ENCODE data around the gene SLC12A3. TPM values are rescaled to one million over a fixed set of nuclear protein-coding genes. Genes with fewer than 3 reads are reported as not detected.
"Not testable (repeated sequence)": the region's sequence is repeated elsewhere in the genome, so short reads cannot be mapped to it uniquely, and the experiment has no call there.

Gene SLC12A3
- total RNA-seq, 1 donor from 2014 or later = not detected

DNA sequence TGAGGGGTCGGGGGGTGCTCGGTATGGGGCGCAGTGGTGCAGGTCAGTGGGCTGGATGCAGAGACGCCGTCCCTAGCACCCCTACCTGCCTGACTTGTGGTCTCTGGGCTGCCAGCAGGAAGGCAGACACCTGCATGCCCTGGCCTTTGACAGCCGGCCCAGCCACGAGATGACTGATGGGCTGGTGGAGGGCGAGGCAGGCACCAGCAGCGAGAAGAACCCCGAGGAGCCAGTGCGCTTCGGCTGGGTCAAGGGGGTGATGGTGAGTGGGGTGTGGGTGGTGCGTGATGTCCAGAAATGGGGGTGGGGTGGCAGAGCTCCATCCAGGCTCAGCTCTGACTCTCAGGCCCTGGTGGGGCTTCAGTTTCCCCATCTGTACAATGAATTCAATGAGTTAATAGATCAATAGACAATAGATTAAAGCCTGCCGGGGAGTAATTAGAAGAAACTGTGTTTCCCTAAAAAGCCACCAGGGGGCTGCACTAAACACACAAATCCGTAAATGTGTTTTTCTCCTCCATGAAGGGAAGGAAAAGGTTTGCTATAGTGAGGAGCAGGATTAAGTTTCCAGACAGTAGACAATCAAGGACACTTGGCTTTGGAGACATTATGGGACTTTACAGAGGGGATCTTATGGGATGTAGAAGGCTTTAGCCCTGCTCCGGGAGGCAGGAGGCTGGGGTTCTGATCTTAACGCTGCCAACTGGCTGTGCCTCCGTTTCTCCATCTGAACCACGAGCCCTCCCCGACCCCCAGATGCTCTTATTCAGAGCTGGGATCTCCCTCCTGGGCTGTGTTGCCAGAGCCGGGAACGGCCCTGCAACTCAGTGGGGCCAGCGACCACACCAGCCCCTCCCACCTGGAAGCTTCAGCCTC, 2.2 kb downstream of the SLC12A3 start:
- DNase-seq (ENCODE audit: extremely low read depth, low read depth, low spot score) = peak; percentile 36

DNA sequence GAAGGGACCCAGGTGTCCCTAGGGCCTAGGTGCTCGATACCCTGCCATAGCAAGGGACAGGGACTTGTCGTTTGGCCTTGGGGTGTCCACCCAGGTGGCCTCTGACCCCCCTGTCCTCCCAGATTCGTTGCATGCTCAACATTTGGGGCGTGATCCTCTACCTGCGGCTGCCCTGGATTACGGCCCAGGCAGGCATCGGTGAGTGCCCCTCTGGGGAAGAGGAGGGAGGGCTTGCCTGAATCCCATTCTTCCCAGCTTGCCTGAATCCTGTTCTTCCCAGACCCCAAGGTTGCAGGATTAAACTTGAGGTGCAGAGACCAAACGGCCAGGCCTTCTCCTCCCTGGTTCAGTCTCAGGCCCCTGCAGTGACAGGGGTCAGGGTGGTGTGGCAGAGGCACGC, 3.2 kb downstream of the SLC12A3 start:
- no peak for DNase-seq (ENCODE audit: extremely low read depth, low read depth, low spot score)

DNA sequence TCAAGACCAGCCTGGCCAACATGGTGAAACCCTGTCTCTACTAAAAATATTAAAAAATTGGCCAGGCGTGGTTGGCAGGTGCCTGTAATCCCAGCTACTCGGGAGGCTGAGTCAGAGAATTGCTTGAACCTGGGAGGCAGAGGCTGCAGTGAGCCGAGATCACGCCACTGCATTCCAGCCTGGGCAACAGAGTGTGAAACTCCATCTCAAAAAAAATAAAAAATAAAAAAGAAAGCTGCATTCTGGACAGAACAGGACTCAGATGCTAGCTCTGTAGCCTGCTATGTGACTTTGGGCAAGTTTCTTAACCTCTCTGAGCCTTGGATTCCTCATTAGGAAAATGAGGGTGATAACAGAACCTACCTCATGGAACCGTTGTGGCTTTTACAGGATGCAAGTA, 3.8 kb downstream of the SLC12A3 start:
- DNase-seq (ENCODE audit: extremely low read depth, low read depth, low spot score) = not testable (repeated sequence)

DNA sequence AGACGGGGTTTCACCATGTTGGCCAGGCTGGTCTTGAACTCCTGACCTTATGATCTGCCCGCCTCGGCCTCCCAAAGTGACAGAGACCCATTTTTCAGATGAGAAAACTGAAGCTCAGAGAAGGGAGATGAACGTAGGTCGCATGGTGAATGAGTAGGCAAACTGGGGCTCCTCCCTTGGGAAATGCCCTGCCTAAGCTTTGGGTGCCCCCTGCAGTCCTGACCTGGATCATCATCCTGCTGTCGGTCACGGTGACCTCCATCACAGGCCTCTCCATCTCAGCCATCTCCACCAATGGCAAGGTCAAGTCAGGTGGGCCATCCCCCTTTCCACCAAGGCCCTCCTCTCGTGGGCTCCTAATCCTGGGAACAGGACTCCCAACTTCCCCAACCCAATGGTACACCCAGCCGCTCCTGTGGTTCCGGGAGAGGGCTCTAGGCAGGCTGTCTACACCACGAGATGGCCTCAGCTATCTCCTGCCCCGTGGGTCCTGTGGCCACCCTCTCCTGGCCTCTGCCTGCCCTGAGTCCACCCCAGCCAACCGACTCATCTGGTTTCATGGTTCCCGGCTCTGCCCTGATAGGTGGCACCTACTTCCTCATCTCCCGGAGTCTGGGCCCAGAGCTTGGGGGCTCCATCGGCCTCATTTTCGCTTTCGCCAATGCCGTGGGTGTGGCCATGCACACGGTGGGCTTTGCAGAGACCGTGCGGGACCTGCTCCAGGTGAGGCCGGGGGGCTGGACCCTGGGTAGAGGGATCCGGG, 4.7 kb downstream of the SLC12A3 start:
- DNase-seq (ENCODE audit: extremely low read depth, low read depth, low spot score) = no peak

DNA sequence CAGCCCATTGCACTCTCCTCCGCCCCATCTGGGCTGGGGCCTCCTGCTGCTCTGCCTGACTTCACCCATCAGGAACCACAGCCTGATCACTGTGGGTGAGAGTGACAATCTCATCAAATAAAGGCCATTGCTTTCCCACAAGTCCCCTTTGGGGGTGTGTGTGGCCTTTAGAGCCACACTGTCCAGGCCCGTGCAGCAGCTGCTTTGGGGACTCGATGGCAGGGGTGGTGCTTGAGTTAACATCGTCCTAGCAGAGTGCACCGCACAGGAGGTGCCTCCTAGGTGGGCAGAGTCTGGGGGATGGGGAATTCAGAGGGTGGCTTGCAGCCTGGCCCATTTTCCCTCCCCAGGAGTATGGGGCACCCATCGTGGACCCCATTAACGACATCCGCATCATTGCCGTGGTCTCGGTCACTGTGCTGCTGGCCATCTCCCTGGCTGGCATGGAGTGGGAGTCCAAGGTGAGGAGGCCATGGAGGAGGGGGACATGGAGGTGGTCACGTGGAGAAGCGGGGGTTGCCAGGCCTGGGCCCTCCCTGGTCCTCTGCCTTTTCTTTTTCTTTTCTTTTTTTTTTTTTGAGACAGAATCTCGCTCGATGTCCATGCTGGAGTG, 5.4 kb downstream of the SLC12A3 start:
- DNase-seq (ENCODE audit: extremely low read depth, low read depth, low spot score) = no peak

DNA sequence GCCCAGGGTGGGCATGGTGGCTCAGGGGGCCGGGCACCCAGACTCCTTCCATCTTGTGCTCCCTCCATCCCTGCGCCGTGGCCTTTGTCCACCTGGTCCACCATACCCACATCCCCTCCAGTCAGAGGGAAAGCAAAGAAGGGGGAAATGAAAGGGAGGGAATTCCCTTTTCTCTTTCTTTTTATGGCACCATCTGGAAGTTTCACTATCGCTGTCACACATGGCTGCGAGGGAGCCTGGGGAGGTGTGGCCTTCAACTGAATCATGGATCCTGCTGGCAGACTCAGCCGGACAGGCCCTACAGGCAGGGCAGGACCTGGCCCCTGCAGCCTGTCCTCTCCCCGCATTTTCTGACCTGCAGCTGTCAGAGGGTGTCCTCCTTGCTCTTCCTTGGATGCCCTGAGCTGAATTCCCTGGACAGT, 6.2 kb downstream of the SLC12A3 start:
- DNase-seq (ENCODE audit: extremely low read depth, low read depth, low spot score) = no peak

DNA sequence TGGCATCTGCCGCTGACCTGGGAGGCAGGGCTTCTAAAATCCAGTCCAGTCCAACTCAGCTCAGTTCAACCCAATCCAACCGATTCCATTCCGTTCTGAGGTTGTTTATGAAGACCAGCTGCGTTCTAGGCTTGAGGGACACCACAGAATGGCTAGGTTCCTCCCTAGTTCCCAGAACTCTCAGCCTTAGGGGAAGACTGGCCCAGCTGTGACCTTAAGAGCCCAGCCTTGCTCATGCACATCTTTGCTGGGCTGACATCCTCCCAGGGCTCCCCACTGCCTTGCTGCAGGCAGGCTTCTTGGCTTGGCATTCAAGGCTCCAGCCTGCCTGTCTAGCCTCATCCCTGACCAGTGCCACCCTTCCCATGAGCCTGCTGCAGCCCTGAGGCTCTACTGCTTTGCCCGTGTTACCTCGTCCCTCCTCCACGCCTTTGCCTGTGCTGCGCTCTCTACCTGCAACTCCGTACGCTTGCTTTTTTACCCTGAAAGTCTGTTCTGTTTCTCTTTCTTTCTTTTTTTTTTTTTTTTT, 7.9 kb downstream of the SLC12A3 start:
- no peak for DNase-seq (ENCODE audit: extremely low read depth, low read depth, low spot score)

DNA sequence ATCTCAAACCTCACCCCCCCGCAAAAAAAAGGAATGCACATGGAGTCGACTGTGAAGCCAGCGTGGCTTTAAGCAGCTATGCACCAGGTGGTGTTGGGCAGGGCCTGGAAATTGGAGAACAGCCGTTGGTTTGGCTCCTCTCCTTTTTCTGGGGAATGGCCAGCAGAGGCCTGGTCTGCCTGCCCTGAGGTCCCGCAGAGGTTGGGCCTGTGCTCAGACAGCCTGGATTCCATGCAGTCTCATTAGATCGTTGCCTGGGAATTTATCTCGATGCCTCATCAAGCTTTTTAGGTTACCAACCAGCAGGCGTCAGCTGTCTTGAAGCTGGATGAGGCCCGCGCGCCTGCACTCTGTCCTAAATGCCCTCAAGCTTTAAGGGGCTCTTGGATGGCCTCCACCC, 9.8 kb downstream of the SLC12A3 start:
- no peak for DNase-seq (ENCODE audit: extremely low read depth, low read depth, low spot score)

DNA sequence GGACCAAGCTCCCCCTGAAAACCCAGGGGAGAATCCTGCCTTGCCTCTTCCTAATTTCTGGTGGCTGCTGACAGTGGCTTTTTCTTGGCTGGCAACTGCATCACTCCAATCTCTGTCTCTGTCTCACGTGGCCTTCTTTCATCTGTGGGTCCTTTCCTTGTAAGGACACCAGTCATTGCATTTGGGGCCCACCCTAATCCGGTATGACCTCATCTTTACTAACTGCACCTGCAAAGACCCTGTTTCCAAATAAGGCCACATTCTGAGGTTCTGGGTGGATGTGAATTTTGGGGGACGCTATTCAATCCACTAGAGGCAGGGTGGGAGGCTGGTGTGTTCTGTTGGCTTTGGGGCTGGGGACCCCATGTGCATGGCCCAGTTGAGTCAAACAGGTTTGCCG, 11.0 kb downstream of the SLC12A3 start:
- no peak for DNase-seq (ENCODE audit: extremely low read depth, low read depth, low spot score)

DNA sequence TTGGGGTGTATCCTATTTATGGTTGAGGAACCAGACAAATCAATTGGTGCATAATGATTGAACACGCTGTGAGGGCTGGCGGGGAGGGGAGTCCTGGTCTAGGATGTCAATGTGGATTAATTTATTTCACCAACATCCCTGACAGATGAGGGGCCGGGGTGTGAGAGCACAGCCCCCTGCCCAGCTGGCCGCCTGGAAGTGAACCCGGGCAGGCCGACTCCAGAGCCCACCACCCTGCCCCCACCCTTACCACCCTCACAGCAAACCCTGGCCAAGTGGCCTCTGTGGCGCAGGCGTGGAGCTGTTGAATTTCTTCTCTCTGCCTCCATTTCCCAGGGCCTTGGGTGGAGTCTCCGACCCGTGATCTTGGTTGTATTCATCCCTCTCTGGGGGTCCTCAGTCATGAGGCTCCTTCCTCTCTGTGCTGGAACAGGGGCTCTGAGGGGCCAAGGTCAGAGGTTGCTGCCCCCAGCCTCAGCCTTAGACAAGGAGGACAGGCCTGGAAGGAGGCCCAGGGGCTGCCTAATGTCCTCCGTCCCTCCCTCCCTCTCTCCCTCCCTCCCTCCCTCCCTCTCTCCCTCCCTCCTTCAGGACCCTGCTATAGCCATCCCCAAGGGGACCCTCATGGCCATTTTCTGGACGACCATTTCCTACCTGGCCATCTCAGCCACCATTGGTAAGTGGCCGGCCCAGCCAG, 12.6 kb downstream of the SLC12A3 start:
- DNase-seq (ENCODE audit: extremely low read depth, low read depth, low spot score) = no peak

DNA sequence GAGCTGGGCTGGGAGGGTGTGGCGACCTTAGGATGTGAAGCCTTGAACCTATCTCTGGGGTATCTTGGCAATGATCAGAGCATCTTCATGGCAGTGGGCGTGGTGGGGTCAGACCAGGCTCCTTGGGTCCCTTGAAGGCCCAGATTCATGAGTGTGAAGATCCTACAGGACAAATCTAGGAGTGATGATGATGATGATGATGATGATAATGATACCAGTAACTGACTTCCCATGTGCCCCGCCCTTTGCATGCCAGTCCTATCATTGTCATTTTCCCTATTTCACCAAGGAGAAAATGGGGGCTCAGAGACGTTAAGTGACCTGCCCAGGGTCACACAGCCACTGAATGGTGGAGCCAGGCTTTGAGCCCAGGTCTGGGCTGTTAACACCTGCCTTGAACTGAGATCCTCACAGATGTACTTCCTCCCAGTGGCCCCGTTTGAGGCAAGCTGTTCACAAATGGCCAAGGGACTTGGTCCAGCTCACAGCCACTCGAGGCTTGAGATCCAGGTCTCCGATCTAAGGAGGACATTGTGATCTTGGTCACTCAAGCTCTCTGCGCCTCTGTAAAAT, 13.4 kb downstream of the SLC12A3 start:
- DNase-seq (ENCODE audit: extremely low read depth, low read depth, low spot score) = no peak

DNA sequence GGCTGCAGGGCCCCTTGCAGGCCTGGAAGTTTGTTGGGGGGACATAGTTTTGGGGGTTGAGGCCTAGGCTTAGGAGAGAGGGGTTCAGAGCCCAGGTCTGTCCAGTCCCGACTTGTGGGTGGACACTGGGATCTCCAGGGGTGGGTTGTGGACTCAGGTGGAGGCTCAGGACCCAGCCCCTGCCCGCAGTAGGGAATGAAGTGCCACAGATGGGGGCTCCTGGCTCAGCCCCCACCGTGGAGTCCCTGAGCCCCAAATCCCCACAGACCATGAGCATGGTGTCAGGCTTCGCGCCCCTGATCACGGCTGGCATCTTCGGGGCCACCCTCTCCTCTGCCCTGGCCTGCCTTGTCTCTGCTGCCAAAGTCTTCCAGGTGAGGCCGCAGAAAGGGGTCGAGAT, 14.3 kb downstream of the SLC12A3 start:
- DNase-seq (ENCODE audit: extremely low read depth, low read depth, low spot score) = no peak

DNA sequence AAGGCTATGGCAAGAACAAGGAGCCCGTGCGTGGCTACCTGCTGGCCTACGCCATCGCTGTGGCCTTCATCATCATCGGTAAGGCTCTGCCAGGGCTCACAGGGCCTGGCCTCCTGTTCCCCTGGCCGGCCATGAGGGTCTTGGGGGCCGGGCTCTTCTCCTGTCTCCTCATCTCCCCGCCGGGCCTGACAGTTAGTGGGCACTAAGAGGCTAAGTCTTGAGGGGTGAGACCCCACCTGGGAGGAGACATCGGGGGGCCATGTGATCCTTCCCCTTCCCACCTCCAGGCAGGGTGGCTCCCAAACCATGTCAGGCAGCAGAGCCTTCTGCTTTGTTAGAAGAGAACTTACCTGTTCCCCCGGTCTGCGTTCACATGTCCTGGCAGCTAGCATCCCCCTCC, 15.2 kb downstream of the SLC12A3 start:
- no peak for DNase-seq (ENCODE audit: extremely low read depth, low read depth, low spot score)

DNA sequence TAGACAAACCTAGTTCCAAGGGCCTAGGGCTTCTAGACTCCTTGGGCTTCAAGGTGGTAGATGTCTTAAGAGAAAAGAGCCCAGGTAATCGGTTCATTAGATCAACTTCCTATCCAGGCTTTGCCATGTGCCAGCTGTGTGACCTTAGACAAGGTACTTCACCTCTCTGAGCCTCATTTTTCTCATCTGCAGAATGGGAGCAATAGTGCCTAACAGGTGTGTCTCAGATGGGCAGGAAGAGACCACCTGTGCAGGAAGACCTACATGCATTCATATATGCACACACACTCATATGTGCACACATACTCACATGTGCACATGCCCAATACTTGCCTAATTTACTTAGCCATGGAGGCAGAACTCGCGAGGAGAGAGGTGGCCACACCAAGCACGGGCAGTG, 15.7 kb downstream of the SLC12A3 start:
- DNase-seq (ENCODE audit: extremely low read depth, low read depth, low spot score) = no peak

DNA sequence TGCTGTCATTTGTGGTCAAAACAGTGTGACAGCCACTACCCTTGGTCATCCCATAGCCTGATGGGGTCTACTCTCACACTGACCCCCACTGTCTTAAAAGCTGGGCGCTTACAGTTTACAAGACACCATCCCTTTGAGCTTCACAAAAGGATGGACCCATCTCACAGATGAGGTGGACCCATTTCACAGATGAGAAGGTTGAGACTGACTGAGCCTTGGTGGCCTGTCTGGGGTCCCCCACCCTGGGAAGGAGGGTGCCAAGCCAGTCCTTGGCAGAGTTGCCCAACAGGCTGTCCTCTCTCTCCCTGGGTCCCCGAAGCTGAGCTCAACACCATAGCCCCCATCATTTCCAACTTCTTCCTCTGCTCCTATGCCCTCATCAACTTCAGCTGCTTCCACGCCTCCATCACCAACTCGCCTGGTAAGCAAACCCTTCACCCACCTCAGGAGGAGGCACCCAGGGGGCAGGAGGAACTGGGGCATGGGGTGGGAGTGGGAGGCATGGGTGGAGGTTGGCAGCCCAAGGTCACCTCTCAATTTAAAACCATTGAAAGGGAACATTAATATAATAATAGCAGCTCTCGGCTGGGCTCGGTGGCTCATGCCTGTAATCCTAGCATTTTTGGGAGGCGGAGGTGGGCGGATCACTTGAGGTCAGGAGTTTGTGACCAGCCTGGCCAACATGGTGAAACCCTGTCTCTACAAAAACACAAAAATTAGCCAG, 17.2 kb downstream of the SLC12A3 start:
- no peak for DNase-seq (ENCODE audit: extremely low read depth, low read depth, low spot score)

DNA sequence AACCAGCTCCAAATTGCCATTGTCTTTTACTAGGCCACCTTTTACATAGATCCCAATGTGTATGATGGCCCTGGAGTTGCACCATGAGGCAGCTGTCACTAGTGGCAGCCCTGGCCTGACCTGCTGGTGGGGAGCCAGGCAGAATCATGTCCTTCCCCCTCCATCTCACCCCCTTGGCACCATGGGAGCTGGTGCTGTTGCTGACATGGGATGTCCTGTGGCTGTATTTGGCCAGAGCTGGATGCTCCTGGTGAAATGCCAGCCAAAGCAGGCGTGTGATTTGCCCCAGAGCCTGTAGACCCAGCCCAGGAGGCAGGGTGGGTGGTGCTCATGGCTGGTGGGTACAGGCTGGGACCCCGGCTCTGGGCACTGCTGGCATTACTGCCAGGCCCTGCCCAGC, 18.6 kb downstream of the SLC12A3 start:
- no peak for DNase-seq (ENCODE audit: extremely low read depth, low read depth, low spot score)

DNA sequence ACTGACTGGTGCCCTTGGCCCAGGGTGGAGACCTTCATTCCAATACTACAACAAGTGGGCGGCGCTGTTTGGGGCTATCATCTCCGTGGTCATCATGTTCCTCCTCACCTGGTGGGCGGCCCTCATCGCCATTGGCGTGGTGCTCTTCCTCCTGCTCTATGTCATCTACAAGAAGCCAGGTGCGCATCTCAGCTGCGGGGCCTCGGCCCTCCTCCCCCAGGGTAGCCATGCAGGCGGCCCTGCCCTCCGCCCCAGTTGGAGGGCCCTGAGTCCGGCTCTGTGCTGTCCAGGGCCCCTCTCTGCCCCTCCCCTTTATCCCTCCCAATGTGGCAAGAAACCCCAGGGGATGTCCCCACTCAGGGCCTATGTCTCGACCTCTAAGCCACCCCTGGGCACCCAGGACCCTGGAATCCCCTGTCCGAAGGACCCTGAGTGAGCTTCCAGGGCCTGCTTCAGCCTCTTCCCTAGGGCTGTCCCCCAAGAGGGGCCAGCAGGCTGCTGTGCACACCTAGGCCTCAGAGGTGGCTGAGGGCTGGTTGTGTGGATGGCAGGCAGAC, 19.1 kb downstream of the SLC12A3 start:
- no peak for DNase-seq (ENCODE audit: extremely low read depth, low read depth, low spot score)

DNA sequence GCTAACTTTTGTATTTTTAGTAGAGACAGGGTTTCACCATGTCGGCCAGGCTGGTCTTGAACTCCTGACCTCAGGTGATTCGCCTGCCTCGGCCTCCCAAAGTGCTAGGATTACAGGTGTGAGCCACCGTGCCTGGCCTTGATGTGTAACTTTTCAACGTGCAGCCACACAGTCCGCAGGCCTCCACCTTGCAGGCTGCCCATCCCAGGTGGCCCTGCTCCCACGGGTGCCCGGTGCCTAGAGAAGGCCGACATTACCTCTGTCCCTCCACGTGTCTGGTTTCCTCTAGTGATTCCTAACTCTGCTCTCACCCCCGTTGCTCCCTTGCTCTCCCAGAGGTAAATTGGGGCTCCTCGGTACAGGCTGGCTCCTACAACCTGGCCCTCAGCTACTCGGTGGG, 19.9 kb downstream of the SLC12A3 start:
- not testable (repeated sequence) for DNase-seq (ENCODE audit: extremely low read depth, low read depth, low spot score)

DNA sequence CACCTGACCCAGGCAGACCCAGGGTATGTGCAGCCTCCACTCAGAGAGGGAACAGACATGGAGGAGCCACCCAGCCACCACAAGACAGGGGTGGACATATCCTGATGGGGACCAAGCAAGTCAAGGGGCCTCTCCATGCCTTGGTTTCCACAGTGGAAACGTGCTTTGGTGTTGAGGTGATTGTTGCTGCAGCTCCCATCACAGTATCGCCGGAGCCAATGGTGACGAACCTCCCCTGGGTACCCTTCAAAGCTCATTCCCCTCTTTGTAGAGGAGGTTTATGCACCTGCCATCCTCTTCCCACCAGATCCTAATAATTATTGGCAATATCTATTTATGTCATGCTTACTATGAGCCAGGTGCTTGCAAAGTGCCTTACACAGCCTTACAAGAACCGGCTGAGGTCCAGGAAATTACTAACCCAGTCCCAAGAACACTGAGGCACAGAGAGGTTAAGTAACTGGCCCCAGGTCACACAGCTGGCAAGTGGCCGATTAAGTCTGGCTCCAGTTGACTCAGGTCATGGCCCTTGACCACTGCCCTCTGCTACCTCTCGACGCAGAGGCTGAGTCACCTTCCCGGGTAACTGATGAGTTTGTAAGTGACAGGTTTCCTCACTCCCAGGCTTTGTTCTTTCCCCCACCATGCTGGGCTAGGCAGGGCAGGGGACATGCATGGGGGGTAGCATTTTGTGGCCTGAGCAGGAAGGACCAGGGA, 20.6 kb downstream of the SLC12A3 start:
- no peak for DNase-seq (ENCODE audit: extremely low read depth, low read depth, low spot score)
